ENCODE measurements around the gene KPNA1. TPM values are rescaled to one million over a fixed set of nuclear protein-coding genes. Genes with fewer than 3 reads are reported as not detected.
A peak's percentile ranks its signal among the peaks of the same experiment; 100 is the strongest.

KPNA1 gene
- polyA plus RNA-seq, 1 donor, result 57.1 TPM

DNA sequence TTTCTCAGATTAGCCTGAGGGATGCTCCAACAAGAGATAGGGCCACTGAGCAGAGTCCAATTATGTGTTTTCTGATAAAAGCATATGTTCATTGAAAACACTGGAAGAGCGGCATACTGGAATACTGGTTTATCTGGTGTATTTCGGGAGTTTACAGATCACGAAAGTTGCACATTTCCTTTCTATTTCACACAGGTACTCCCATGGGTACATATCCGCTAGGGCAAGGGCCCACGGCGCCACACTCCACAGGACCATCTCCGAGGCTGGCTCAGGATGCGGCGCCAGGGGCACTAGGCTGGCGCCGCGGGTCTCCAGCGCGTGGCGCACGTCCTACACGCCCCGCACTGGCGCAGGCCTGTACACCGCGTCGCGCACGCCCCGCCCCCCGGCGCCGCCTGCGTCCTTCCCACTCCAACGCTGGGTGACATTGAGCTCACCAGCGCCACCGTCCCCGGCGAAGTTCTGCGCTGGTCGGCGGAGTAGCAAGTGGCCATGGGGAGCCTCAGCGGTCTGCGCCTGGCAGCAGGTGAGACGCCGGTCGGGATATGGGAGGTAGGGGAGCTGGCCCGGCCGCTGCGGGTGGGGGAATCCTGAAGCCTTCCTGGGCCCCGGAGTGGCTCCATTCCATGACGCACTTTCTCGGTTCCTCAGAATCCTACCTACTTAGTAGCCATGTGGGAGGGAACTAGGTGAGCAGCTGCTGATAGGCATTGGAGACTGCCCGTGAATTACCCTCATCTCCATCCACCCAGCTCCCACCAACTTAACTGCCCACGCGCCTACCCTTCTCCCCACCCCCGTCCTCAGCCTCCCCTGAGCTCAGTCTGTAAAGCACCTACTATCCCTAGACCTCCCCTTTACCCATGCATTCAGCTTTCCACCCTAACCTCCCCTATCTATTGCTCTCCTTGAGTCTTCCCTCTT lies 130.7 kb downstream of the KPNA1 start, which contains the start of gene FAM162A:
TSS of gene FAM162A (plus strand) at position 412 of the 927 bp plus-strand sequence. CDS start at position 496, 84 bp downstream.
- peak; percentile 95 for DNase-seq

DNA sequence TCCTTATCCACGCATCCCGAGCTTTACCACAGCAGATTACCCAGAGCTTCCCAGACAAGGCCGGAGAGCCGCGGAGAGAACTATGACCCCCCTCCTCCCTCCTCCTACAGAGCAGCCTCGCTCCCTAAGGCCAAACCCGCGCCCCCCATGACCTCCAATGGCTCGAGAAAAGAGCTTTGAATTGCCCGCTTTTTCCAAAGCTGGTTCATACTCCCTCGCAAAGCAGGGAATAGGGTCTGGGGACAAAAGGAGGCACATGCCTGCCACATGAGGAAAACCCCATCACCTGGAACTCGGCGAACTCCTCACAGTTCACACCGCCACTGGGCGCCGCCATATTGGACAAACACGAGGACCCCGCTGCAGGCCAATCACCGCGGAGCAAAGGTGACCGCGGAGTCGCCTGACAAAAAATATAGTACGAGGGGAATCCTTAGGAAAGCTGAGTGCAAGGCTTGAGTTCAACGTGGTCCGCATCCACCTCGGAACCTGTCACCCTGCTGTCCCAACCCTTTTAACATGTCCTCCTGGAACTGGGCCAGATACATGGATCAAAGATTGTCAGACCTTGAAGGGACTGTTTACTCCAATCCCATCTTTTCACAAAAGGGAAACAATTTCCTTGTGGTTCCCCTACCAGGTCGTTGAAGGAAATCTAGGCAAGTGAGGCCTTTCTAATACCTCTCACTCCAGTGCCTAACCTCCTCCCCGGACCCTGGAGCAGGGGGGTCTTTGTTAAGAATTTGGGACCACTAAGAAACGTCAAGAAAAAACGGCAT lies 131.7 kb downstream of the KPNA1 start, which contains the start of gene MIX23:
TSS of gene MIX23 (minus strand) at position 344 of the 779 bp plus-strand sequence. CDS start at position 337, 7 bp downstream.
- peak; percentile 91 for DNase-seq

DNA sequence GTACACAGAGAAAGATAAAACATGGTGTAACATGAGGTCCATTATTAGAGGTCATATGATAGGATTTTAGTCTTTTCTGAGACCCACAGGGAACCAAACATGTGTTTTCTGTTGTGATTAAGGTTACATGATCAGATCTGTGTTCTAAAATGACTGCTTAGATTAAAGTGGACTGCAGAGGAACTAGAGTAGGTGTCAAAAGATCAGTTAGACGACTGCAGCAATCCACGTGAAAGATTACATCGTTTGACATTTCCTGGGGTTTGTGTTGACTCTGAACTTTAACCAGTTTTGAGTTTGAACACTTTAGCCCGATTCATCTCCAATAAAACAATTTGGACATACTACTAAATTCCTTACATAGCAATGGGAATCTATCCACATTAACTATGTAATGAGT lies 136.8 kb downstream of the KPNA1 start:
- DNase-seq, result no peak

DNA sequence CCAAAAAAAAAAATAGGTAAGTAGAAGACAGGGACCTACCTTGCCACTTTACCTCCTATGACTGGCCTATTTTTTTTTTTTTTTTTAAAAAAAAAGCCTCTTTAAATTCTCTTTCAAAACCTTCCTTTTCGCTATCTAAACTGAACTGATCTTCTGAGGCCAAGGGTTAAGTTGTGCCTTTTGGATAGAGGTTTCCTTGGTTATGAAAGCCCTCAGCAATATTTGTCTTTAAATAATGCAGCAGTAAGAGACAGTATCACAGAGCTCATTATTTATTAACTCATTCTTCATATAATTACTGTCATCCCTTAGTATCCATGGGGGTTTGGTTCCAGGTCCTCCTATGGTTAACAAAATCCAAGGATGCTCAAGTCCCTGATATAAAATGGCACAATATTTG lies 140.7 kb downstream of the KPNA1 start:
- DNase-seq, result no peak

Other genes starting within 250 kb of the KPNA1 start
- gene CSTA, start 189.7 kb downstream of the KPNA1 start, polyA plus RNA-seq (ENCODE audit: insufficient read length), result 0.32 TPM
- gene MIX23, start 131.7 kb downstream of the KPNA1 start, polyA plus RNA-seq (ENCODE audit: insufficient read length), result 68.0 TPM
- gene FAM162A, start 130.8 kb downstream of the KPNA1 start, polyA plus RNA-seq (ENCODE audit: insufficient read length), result 62.2 TPM
- 11.6 TPM for gene WDR5B, start 98.9 kb downstream of the KPNA1 start, polyA plus RNA-seq (ENCODE audit: insufficient read length)
- gene PARP9, start 49.4 kb upstream of the KPNA1 start, polyA plus RNA-seq (ENCODE audit: insufficient read length), result 17.4 TPM
- 15.1 TPM for gene DTX3L, start 49.4 kb upstream of the KPNA1 start, polyA plus RNA-seq (ENCODE audit: insufficient read length)
- 0.45 TPM for gene PARP15, start 62.7 kb upstream of the KPNA1 start, polyA plus RNA-seq (ENCODE audit: insufficient read length)
- gene PARP14, start 165.9 kb upstream of the KPNA1 start, polyA plus RNA-seq (ENCODE audit: insufficient read length), result 30.4 TPM

Data from left kidney (tissue), 2 donors.